Fibroblast of the aortic adventitia (primary cell): ENCODE data around the gene ELMO1. TPM values are rescaled to one million over a fixed set of nuclear protein-coding genes. Genes with fewer than 3 reads are reported as not detected.

ENCODE experiments used
- DNase-seq: peaks from one replicate; pipeline ENCODE4 v3.0.0-alpha.2; 2010; ENCODE audit warnings: low read depth
- H3K4me3 ChIP-seq: 2 replicates; pipeline ENCODE4 v1.5.1; 2011; ENCODE audit warnings: low read depth, mild to moderate bottlenecking, control low read depth, low read length, moderate library complexity
- CTCF ChIP-seq: IDR thresholded peaks from 2 replicates; pipeline ENCODE4 v1.5.1; 2011; ENCODE audit warnings: mild to moderate bottlenecking, low read length, control low read depth, inconsistent platforms; ENCODE audit not compliant: insufficient read depth
- total RNA-seq: library from RNA; depleted of rRNA; stranded (reverse); fragments of >200 nt; gene quantifications from 2 replicates; pipeline ENCODE4 v1.2.3, GENCODE V29; 2012; ENCODE audit warnings: low replicate concordance

The ELMO1 gene
- total RNA-seq, 1 donor = 1.3 TPM

- no peak for DNase-seq
- no peak for TF ChIP-seq CTCF
These were observed 297.8 kb downstream of the ELMO1 start for GRCh38 chr7:37150856-37151255.

GRCh38 chr7:37150180-37150579 lies 298.5 kb downstream of the ELMO1 start:
- DNase-seq = no peak
- no peak overlapping the region for H3K4me3 ChIP-seq
- TF ChIP-seq CTCF = no peak

More at GRCh38 chr7:37150856-37151255, 297.8 kb downstream of the ELMO1 start:
- H3K4me3 ChIP-seq = no peak overlapping the region

- no peak for DNase-seq
- H3K4me3 ChIP-seq = no peak overlapping the region
- TF ChIP-seq CTCF = no peak
These were observed 298.9 kb downstream of the ELMO1 start for GRCh38 chr7:37149773-37150124.

- no peak for TF ChIP-seq CTCF
- no peak overlapping the region for H3K4me3 ChIP-seq
- DNase-seq = no peak
These were observed 299.5 kb downstream of the ELMO1 start for GRCh38 chr7:37149051-37149772.

- DNase-seq = no peak
- TF ChIP-seq CTCF = no peak
- no peak overlapping the region for H3K4me3 ChIP-seq
These were observed 303.0 kb downstream of the ELMO1 start for GRCh38 chr7:37145682-37146081.

- H3K4me3 ChIP-seq = no peak overlapping the region
- no peak for DNase-seq
- no peak for TF ChIP-seq CTCF
These were observed 304.2 kb downstream of the ELMO1 start for GRCh38 chr7:37144423-37144822.

GRCh38 chr7:37142958-37143357 lies 305.7 kb downstream of the ELMO1 start:
- TF ChIP-seq CTCF = no peak
- no peak for DNase-seq
- no peak overlapping the region for H3K4me3 ChIP-seq
